ENCODE data around the gene IQSEC1.

The IQSEC1 gene

DNA sequence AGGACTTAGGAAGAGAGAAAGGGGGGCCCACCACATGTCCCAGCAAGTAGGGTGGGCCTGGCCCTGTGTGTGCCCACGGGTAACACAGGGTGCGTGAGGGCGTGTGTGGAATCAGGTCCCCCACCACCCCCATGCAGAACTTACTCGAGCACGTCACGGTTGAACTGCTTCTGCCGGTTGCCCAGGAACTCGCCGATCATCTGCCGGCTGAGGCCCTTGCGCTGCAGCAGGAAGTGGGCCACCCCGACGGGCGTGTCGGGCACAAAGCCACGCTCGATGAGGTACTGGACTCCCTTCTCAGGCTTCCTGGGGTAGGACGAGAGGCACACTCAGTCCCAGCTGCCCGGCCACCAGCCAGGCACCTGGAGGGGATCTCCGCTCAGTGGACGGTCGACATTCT is 148.8 kb downstream of the IQSEC1 start:
- no peak for DNase-seq

DNA sequence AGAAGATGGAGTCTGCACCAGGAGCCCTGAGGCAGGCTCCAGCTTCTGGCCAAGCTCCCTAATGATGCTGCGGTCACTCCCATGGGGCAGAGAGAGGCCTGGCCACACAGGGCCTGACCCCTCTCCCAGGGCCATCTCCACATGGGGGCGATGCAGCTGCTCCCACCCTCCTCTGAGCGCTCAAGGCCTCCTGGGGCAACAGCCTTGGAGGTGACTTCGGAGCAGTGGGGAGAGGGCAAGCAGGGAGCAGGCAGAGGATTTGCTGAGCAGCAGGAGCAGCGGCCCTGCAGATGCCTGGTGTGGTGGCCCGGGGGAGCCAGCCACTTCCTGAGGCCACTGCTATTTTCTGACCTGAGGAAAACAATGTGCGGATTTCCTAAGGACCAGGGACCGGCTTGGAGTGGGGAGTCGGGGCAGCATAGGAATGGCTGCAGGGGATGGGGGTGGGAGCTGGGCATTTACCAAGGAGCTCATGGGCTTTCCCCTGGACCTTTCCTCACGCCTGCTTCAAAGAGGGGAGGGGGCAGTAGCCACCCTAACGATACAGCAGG is 150.3 kb downstream of the IQSEC1 start:
- no peak for DNase-seq

DNA sequence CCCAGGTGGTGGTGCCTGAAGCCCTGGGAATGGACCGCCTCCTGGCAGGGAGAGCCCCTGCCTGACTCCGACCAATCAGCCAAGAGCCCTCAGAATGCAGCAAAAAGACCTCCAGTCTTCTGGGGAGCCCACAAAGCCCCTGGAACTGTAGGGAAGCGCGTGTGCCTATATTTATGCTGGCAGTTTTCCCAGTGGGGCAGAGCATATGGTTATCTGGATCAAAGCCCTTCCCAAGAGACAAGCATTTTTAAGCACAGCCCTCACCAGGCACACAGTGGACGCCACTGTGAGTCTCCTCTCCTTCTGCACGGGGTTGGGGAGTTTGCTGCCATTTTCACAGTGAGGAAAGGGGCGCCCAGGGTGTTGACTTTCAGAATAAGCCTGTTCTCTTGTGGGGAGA is 150.9 kb downstream of the IQSEC1 start:
- DNase-seq, result no peak

DNA sequence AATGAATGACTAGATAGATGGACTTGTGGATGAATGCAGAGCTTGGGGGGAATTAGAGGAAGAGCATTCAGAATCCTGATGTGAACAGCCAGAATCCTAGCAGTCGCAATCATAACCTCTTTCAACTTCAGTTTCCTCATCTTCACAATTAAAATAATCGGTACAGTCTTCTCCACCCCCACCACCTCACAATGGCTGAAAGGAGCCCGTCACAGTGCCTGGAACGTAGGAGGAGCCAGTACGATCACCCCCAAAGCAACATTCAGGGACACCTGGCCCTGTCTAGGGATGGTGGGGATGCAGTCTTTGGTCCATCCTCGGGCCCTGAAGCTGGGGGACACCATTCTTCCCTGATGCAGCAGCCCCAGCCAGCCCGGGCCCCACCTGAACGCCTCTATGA is 151.5 kb downstream of the IQSEC1 start:
- DNase-seq, result no peak

DNA sequence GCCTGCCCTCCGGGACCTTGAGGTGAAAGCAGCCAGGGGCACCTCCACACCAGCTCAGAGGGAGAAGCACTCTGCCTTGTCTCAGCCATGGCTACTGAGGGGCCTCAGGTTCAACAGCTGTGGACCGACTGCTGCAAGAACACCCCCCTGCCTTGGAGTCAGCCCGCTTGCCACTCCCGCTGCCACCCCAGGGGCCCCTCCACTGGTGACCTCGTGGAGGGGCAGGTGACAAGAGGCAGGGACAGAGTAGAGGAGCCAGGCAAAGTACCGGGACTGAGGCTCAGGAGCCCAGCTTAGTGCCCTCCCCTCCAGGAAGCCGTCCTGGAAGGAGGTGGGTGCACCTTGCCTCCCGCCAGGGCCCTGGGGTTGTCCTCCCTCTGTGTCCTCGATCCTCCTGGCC is 152.3 kb downstream of the IQSEC1 start:
- DNase-seq, result no peak

DNA sequence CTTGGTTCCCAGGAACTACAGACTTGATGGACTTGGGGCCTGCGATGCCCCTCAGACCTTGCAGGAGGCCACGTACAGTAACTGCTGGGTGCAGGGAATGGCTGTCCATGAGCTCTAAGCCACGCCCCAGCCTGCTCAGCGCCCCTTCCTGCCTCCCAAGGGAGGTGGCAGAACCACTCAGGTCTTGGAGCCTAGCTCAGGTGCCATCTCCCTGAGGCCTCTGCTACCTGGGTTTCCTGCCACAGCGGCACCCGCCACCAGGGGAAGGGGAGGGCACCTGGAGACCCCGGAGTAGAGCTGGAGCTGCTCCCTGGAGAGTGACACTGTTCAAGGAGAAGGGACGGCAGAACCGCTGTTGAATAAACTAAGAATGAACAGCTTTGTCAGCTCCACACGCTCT is 154.0 kb downstream of the IQSEC1 start:
- DNase-seq, result no peak

DNA sequence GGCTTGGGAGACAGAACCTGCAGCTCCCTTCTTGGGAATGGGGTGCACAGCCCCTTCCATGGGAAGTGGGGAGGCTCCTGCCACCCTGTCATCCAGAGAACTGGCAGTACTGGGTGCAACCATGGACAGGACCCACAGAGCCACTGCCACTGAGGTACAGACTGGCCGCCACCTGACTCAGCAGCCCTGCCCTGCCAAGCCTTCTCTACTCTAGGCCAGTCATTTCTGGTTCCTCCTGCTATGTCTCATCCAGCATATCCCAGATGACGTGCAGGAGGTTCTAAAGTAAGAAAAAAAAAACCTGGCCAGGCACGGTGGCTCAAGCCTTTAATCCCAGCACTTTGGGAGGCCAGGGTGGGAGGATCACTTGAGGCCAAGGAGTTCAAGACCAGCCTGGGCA is 155.0 kb downstream of the IQSEC1 start:
- DNase-seq, result no peak

DNA sequence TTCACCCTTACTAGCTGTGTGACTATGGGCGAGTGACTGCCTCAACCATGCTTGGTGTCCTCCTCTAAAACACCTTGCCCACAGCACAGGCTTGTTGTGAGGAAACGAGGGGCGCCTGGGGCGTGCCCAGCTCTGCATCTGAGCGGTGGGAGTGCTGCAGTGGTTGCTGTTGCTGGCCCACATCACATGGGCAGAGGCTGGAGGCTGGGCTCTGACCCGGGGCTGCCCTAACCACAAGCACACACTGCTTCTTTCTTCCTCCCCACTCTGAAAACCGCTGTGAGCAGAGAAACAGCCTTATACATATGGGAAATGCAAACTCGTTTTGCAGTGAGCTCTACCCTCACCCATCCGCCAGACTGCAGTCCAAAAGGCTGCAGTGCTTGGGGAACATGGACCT is 157.1 kb downstream of the IQSEC1 start:
- DNase-seq, result no peak

DNA sequence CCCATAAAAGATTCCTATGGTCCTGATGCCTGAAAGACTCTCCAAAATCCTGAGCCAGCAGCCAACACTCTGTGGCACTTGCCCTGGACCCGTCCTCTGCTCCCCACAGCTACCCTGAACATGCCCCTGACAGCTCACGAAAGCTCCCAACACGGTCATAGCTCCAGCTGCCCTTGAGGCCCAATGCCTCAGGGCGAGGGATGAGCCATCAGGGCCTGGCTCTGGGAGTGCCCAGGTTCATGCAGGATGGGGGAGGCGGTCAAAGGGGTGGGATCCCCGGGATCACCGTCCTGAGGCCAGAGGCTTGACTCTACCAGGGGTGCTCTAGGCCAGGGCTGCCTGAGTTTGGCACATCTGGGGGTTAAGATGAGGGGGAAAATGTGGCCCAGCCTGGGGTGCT is 159.1 kb downstream of the IQSEC1 start:
- no peak for DNase-seq

DNA sequence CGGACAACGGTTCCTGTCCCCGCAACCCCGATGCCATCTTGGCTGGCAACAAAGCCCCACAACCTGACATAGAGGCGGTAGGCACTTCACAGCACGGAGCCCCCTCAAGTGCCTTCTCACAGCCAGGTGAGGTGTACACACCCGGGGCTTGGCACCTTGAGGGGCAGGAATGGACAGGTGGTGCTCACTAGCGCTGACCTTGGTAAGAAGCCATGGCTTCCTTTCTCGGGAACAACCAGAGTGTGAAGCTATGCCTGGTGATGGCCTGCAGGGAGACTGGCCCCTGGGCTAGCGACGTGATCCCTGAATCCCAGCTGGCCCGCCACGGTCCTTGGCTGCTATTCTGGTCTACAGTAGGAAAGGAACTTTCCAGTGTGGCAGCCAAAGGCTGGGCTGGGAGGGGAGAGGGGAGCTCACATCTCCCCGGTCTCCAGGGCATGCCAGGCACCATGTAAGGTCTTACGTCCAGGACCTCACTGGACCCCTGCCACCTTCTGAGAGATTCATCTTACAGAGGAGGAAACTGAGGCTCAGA is 161.3 kb downstream of the IQSEC1 start:
- no peak for DNase-seq

DNA sequence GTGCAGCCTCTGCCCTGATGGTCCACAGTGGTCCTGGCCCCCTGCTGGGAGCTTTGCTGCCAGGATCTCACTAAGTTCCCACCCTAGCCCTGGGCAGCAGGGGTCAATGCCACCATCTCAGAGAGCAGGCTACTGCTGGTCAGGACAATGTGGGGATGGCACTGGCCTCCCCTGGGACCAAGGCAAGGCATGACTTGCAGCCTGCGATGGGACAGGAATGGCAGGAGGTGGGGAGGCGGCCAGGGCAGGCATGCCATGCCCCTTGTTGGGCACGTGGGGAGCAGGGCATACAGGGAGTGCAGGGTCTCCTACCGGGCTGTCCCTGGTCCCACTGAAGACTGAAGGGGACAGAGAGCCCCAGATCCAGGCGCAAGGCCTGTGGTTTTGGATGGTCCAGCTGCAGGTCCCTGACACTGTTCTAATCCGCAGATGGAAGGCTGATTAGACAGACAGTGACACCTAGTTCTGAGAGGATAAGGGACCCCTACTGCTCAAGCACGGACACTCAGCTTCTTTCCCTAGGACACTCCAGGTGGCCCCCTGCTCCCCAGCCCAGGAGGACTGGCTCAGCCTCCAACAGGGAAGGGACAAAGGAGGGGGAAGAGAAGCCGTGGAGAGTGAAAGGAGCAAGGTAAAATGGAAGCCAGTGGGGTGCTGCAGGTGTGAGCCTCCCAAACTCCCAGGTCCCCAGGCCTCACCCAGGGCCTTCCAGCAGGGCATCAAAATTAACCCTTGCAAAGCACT is 162.7 kb downstream of the IQSEC1 start:
- no peak for DNase-seq

DNA sequence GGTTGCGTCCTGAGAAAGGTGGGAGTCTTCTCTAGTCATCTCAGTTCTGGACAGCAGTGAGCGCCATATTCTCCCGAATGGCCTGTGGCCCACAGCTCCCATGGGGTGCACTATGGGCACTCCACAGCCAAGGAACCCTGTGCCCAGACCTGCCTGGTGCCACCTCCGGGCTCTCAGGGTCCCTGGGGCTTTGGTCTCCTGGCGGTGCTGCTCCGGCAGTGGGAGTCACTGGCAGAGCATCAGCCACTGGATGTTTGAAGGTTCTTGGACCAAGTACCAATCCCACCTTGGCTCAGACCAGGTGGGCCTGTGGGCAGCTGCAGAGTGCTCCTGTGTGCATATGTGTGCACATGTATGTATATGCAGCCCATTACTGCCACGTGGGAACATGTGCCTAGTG is 163.5 kb downstream of the IQSEC1 start:
- DNase-seq, result no peak

DNA sequence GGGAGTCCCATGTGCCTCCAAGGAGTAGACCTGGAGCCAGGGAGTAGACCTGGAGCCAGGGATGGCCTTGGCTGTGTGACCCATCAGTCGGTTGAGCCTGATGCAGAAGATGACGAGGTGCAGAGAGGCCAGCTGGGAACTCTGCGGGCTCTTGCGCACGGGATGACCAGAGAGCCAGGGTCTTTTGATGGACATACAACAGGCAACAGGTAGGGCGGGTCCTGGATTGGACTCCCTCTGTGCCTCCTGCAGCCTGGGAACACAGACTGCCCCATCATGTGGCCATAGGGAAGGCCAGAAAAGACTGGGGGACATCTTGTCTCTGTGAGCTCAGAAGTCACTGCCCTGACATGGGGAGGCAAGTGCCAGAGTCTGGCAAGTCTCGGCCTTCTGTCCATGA is 164.4 kb downstream of the IQSEC1 start:
- DNase-seq, result no peak

DNA sequence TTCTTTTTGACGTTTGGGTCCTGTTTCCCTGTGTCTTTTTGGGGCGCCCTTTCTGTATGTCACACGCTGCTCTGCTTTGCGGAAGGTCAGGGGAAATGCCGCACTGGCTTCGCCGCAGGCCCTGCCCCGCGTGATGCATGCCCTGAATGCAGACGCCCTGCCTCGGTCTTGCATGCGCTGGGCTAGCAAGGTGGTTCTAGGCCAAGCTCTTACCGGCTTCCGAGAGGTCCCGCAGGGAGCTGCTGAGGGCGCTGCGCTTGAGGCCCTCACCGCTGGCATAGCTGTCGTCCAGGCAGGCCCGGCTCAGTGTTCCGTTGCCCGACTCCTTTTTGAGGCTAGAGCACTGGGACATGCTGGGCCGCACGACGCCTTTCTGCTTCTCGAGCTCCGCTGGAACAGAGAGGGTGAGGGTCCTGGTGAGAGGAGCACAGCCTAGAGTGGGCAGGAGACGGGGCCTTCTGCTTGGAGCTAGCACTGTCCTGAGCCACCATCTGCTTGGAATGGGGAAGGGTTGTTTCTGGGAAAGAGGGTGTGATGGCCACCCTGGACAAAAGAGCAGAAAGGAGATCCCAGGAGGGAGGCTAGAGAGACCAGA is 165.0 kb downstream of the IQSEC1 start:
- DNase-seq, result no peak

DNA sequence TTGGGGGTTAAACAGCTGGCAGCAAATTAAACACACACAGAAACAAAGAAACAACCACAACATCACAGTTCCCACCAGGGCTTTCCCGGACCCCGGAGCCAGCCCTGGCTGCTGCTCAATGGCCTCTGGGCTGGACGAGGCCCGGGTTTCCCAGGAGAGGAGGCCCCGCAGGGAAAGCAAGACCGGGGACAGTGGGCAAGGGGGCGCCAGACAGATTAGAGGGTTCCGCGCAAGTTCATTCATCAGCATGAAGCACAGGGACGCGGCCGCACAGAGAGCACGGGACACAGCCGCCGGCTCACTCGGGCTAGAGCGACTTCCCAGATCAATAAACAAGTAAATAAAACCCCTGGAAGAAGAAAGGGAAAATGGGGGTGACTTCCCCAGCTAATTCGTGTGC is 165.5 kb downstream of the IQSEC1 start:
- no peak for DNase-seq

DNA sequence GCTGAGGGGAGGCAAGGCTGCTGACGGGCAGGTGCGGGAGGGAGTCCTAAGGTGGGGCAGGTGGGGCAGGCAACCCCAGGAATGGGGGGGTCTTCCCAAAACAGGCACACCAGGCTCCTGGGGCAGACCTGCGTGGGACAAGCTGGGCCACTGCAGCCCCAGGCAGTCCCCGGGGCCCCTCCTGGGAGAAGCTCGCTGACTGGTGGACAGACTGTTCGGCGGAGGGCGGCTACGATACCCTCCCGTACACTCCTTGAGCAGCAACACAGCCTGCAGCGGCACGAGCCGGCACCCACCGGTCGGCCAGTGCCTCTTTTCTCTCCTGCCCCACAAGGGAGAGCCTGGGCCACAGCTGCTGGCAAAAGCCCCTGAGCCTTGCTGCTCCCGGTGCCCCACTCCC is 165.9 kb downstream of the IQSEC1 start:
- no peak for DNase-seq

DNA sequence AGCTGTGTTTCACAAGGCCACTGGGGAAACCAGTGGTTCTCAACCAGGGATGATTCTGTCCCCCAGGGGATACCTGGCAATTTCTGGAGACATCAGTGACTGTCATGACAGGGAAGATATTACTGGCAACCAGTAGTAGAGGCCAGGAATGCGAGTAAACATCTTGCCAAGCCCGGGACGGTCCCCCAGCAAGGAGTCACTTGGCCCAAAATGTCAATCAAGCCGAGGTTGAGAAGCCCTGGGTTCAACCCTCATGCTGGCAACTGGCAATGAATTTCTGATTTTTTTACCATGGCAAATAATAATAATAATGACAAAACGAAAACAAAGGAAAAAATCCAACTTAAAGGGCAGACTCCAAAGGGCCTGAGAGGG is 166.3 kb downstream of the IQSEC1 start:
- no peak for DNase-seq

DNA sequence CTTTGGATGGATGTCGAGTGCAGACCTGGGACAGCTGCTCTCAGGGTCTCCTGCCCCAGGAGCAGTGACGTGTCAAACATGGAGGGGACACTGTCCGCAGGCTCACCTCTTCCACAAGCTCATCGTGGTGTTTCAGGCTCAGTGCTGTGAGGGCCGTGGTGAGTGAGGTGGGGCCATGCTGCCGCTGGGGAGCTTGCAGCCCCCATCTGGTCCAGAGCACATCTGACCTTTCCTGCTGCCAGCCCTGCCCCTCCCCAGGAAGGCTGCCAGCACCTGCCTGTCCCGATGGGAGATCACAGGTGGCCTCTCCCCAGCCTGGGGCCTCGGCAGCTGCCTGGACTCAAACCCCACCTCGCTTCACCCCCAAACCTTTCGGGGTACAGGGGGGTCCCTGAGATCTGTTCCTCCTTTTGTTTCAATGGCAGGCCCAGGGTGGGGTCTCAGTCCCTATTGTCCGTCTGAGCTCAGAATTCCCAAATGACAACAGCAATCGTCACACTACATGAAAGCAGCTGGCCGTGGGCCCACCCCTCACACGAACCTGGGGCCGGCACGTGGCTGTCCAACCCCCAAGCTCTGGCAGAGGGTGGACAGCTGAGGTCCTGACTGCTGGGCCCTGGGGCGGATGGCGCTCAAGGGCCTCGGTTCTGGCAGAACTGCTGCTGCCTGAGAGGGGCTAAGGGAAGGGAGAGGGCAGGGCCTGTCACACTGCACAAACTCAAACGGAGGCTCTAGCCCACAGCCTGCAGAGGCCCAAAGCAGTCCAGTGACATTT is 166.9 kb downstream of the IQSEC1 start:
- no peak for DNase-seq

DNA sequence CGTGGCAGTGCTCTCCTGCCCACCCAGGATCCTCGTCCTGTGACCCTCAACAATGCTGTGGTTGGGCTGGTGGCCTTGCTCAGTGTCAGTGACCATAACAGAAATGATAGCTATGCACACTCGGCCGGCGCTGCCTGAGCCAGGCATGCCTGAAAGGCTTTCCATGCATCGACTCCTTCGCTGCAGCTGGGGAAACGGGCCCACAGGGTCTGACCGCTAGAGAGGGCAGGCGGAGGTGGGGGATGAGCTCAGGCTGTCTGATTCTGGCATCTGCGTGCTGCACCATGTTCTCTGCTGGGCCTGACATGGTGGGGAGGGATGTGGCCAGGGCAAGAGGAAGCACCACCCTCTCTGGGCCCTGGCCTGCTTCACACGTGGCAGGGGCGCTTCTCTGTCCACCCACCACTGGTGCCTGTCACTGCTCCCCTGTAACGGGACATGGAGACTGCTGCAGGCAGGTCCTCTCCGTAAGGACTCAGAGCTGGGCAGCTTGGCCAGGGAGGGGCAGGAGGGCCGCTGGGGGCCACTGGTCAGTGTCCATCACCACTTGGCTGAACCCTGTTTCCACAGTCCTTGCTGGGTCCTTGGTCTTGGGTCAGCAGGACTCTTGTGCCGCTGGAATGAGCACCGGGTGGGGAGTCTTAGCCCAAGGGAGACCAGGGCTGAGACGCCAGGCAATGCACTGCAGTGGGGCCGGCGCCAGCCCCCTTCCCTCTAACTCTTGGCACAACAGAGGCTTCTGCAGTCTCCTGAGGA is 167.7 kb downstream of the IQSEC1 start:
- no peak for DNase-seq

DNA sequence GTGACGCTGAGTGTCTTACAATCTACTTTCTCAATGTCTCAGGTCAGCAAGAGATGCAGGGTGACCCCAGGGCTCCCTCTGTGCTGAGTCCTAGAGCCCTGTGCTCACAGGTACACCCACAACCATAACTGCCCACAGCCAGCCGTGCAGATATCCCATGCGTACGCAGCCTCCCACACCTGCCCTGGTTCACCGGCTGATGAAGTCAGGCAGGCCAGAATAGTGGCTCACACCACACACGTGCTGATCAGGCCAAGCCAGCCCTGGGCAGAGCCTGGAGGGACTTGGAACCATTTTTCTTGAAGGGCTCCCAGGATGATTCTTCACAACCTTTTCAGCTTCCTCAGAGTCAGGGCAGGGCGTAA is 168.3 kb downstream of the IQSEC1 start:
- no peak for DNase-seq

DNA sequence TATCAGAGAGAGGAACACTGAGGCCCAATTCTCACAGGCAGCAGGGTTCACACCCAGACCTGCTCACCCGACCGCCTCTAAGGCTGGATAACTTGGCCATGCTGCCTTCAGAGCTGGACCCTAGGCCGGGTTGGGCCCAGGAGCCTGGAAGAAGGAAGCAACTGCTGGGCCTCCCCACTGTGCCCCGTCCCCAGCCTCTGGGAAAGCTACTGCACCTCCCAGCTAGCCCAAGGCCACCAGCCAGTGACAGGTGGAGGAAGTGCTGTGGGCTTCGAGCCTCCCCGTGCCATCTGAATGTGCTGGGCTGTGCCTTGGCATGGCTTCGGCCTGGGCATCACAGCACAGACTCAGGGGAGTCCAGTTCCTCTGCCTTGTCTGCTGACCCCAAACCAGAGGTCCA is 169.3 kb downstream of the IQSEC1 start:
- no peak for DNase-seq

DNA sequence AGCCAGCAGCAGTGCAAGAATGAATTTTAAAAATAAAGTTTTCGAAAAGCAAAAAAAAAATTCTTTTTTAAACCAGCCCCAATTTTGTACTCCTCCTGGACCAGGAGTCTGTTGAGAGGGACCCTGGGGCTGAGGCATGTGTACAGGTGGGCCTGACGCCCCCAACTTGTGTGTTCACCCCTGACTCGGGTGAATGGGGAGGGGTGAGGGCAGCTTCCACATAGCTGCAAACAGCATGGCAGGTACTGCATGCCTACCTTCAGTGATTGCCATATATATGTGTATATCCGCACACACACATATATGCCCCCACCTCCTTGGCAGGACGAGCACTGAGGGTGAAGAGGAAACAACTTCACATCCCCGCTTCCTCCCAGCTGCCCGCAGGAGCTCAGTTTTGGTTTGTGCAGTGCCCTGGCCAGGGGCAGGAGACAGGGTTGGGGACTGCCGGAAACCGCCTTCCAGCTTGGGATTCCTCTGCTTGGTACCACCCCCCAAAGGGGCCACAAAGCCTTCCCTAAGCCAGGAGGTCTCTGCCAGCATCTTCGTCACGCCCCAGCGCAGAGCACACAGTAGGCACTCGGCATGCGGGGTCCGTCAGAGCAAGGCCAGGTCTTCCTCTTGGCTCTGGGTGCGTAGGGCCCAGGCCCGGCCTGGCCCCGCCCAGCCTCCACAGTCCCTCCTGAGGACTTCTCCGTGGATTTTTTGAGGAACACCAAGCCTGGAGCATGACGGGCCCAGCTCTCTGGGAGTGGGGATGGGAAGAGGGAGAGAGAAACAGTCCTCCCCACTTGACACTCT is 170.0 kb downstream of the IQSEC1 start:
- no peak for DNase-seq

Data from RPMI8226 (cell line).